H7 (cell line): ENCODE results near the gene RELL2. TPM values are rescaled to one million over a fixed set of nuclear protein-coding genes. Genes with fewer than 3 reads are reported as not detected.

Experiments used
- DNase-seq: peaks from one replicate; pipeline ENCODE4 v3.0.0; 2012
- H3K27me3 ChIP-seq: 2 replicates; pipeline ENCODE4 v1.6.0; 2011; ENCODE audit warnings: mild to moderate bottlenecking, low read length; ENCODE audit not compliant: control insufficient read depth, insufficient read depth
- H3K36me3 ChIP-seq: replicated peaks from 2 replicates; pipeline ENCODE4 v1.5.1; 2011; ENCODE audit warnings: low read length; ENCODE audit not compliant: control insufficient read depth, insufficient read depth
- H3K4me3 ChIP-seq: 2 replicates; pipeline ENCODE4 v1.5.1; 2011; ENCODE audit warnings: low read depth, mild to moderate bottlenecking, control low read depth, low read length, moderate library complexity; ENCODE audit not compliant: insufficient read depth
- total RNA-seq: library from RNA; depleted of rRNA; stranded (reverse); fragments of >200 nt; shearing (Covaris generic); gene quantifications from 2 replicates; pipeline ENCODE4 v1.2.3, GENCODE V29; 2014

The RELL2 gene
- total RNA-seq, 1 experiment from 2014 or later = 7.4 TPM

DNA sequence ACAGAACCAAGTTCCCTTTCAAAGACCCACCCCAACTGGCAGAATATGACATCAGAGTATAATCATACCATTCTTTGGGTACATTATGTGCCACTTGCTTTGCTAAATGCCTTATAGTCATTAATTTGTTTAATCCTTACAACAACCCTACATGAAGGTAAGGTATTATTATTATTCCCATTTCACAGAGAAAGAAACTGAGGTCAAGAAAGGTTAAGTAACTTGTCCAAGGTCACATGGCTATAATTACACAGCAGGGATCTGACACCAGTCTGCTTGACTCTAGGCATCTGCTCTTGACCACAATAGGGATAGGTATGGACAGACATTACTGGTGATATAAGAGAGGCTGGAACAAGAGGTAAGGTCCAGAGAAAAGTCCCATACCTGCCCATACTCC lies 13.2 kb downstream of the RELL2 start:
- Histone ChIP-seq H3K36me3 (peaks cover 11% of the 10 kb centered on the region), H3K27me3 (no peaks in the 10 kb centered on the region; the same call in 1 of the 2 replicates), H3K4me3 (no peak overlapping the region)
- DNase-seq = no peak

DNA sequence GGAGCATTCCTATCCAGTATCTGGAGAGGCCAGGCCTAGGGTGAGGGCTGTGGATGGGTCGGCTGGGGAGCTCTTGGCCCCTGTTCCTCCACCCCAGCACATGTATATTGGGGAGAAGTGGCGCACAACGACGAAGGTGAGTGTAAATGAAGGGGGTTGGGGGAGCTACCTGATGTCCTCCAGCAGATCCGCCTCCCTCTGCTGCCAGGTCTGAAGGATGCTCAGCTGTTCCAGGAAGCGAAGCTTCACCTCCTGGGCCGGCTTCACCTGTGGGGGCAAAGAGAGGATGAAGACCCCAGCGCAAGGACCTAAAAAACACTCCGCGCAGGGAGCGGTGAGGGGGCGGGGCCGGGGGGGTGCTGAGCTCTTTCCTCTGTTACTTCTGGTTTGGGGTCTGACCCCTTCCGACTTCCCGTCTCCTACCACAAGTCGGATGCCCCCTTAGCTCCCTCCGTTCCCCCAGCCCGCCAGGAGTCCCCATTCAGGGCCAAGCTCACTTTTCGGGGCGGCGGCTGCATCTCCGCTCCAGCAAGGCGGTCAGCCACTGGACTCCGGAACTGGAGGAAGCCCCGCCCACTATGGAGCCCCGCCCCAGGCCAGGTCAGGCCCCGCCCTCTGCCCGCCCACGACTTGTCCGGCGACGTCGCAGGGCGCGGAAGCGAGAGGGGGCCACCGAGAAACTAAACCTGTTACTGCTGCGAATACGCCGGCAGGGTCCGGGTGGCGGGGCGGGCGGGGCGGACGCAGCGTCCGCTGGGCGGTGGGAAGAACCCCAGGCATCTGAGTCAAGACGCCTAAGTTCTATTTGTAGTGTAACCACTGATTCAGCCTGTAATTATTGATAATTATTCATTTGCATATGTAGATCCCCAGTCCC lies 14.3 kb downstream of the RELL2 start, which contains the start of gene FCHSD1:
Gene FCHSD1 (minus strand): TSS at position 568 of the 877 bp plus-strand sequence. CDS start 50 bp downstream, at position 518.
- H3K4me3 ChIP-seq = peak within 1 kb of the TSS; percentile 77
- DNase-seq = peak; percentile 100
- H3K36me3 ChIP-seq = peaks cover 16% of the 10 kb centered on the region
- no peaks in the 10 kb centered on the region; the same call in 1 of the 2 replicates for H3K27me3 ChIP-seq

DNA sequence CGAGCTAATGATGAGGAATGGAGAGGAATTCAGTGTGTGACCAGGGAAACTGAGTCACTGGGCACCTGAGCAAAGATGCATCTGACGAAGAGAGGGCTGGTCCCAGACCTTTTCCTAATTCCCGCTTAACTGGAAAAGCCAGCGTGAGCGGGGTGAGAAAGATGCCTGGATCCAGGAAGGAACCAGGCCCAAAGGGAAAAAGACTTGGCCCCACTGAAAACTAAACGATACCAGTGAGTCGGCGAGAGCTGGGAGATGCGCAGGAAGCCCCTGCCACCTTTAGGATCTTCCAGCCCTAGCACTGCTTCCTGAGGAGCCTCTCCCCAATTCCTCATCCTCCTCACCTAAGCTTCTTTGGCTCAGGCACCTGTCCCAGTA lies 14.9 kb downstream of the RELL2 start:
- peak; percentile 78 for DNase-seq
- Histone ChIP-seq H3K4me3 (peak overlapping the region; percentile 29), H3K27me3 (no peaks in the 10 kb centered on the region; the same call in 1 of the 2 replicates), H3K36me3 (peaks cover 17% of the 10 kb centered on the region)

DNA sequence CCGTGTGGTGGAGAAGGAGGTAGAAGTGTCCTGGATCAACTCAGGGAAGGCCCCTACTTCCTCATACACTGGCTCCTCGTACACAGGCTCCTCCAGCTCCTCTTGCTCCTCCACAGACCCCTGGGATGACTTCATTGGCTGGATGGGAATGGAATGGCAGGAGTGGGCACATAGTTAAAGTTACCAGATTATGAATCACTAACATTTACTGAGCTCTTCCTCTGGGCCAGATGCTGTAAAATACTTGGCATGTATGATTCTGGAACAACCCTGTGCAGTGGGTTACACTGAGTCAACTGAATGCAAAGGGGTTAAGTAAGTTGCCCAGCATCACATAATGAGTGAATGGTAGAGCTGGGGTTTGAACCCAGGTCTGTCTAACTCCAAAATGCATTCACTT lies 17.5 kb downstream of the RELL2 start:
- no peak overlapping the region for H3K4me3 ChIP-seq
- peaks cover 22% of the 10 kb centered on the region for H3K36me3 ChIP-seq
- H3K27me3 ChIP-seq = no peaks in the 10 kb centered on the region; the same call in 1 of the 2 replicates
- DNase-seq = no peak

DNA sequence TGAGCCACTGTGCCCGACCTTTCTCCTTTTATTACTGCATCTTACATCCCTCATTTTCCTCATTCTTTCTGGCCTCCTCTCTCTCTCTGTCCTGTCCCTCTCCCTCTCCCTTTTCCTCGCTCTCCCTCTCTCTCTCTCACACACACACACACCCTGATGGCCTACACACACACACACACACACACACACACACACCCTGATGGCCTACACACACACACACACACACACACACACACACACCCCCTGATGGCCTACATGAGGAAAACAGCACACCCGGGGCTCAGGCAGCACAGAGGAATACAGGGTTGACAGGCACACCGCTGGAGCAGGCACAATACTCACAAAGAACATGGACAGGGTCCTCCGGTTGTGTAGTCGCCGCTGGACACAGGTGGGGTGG lies 18.2 kb downstream of the RELL2 start:
- Histone ChIP-seq H3K27me3 (no peaks in the 10 kb centered on the region; the same call in 1 of the 2 replicates), H3K4me3 (no peak overlapping the region), H3K36me3 (peaks cover 22% of the 10 kb centered on the region)
- DNase-seq = no peak

DNA sequence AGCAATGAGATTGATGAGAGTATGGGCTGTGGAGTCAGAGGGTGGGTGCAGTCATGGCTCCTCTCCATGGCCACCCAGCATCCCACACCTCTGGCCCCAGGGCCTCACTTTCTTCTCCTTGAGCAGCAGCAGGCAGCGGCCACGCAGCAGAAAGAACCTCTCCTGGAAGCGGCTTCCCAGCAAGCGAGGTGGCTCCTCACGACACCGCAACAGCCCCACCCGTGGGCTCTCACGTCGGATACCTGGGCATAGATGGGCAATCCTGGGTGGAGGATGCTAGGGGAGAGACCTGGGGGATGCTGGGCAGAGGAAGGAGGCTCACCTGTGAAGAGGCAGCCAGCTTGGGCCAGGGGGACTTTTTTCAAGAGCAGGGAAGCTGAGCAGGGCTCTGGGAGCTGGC lies 19.6 kb downstream of the RELL2 start:
- H3K4me3 ChIP-seq = no peak overlapping the region
- no peaks in the 10 kb centered on the region for H3K27me3 ChIP-seq
- H3K36me3 ChIP-seq = peaks cover 24% of the 10 kb centered on the region
- DNase-seq = no peak

DNA sequence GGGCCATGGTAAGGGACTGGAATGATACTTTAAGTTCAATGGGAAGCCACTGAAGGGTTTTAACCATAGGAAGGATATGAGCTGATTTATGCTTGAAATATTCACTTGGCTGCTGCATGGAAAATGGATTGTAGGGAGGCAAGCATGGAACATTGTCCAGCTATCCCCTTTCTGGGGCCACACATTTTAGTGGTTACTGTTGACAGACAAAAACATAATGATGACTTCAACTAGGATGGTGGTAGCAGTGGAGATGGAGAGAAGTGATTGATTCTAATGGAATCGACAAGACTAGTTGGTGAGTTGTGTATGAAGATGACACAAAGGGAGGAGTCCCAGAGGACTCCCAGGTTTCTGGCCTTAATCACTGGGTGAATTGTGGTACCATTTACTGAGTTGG lies 20.6 kb downstream of the RELL2 start:
- H3K36me3 ChIP-seq = peaks cover 27% of the 10 kb centered on the region
- no peaks in the 10 kb centered on the region for H3K27me3 ChIP-seq
- no peak overlapping the region for H3K4me3 ChIP-seq
- no peak for DNase-seq

DNA sequence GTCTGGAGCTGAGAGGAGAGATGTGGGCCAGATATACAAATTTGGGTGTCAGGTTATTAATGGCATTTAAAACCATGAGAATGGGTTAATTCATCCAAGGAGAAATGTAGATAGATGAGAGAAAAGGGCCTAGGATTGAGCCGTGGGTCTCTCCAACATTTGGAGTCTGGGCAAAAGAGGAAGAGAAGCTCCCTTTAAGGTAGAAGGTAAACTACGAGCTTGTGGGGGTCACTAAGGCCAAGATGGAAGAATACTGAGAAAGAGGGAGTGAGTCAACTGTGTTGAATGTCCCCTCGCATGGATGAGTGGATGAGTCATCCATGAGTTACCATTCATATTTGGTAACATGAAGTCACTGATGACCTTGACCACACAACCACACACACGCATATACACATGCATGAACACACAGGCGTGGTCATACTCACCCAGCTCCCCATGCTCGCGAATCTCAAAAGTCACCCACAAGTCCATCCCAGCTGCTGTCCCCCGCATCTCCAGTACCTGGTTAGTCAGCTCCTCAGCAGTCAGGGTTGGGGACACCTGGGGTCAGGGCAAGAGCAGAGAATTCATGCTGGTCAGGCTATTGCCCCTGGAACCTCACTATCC lies 21.2 kb downstream of the RELL2 start:
- H3K4me3 ChIP-seq = no peak overlapping the region
- H3K27me3 ChIP-seq = no peaks in the 10 kb centered on the region
- no peak for DNase-seq
- H3K36me3 ChIP-seq = peaks cover 27% of the 10 kb centered on the region

DNA sequence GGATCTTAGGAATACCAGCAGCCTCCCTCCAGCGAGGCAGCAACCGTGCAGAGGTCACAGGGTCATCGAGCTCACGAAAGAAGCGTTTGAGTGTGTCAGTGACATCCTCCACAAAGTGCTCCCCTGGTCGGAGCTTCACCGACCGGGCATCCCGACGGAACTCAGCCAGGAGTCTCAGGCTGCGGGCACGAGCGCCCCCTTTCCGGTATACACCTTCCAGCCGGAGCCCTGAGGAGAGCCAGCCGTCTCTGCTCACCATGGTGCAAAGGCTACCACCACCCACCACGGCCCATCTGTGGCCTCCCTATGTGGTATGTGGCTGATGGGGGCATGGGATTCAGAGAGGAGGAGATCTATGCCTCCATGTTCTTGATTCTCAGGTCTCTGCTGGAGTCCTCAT lies 25.2 kb downstream of the RELL2 start:
- Histone ChIP-seq H3K4me3 (no peak overlapping the region), H3K27me3 (no peaks in the 10 kb centered on the region), H3K36me3 (peaks cover 21% of the 10 kb centered on the region)
- DNase-seq = no peak

DNA sequence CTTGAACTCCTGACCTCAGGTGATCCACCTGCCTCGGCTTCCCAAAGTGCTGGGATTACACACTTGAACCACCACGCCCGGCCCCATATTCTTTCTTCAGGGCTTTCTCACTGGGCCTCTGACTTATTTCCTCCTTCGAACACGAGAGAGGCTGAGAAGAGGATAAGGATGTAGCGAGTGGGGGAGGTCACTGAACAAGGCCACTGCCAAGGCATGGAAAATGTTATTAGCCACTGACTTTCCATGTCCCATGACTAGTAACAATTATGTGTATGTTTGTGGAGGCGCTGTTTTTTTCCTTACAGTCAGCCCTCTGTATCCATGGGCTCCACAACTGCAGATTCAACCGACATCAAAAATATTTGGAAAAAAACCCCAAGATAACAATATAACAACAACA lies 26.7 kb downstream of the RELL2 start:
- H3K4me3 ChIP-seq = no peak overlapping the region
- no peaks in the 10 kb centered on the region for H3K27me3 ChIP-seq
- DNase-seq = no peak
- H3K36me3 ChIP-seq = peaks cover 16% of the 10 kb centered on the region

DNA sequence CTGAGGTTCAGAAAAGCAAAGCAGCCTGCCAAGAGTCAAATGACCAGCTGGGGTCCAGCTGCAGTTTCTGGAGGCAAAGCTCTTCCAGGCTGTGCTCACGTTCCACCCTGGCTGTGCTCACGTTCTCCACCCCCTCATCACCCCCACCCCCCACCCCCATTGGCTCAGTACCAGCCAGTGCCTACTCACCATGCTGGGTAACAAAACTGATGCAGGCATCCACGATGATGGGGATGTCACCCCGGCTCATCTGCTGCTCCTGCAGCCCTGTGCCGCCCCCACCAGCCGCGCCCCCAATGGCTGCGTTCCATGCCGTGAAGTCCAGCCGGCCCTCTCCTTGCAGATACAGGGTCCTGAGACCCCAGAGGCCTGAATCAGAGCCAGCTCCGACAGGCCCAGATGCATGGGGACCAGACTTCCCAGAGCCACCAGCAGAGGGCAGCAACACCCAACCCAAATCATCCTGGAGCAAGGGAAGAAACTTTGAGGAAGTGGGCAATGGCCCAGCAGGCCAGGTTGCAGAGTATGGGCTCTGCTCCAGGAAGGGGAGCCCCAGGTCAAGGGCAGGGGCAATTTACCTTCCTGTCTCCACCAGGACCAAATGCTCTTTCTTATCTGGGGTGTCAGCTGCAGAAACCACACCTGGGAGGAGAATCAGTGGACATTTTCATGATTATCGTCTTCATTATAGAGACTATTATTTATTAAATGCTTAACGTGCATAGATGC lies 28.1 kb downstream of the RELL2 start:
- H3K27me3 ChIP-seq = no peaks in the 10 kb centered on the region
- peaks cover 25% of the 10 kb centered on the region for H3K36me3 ChIP-seq
- DNase-seq = peak; percentile 95
- H3K4me3 ChIP-seq = no peak overlapping the region

DNA sequence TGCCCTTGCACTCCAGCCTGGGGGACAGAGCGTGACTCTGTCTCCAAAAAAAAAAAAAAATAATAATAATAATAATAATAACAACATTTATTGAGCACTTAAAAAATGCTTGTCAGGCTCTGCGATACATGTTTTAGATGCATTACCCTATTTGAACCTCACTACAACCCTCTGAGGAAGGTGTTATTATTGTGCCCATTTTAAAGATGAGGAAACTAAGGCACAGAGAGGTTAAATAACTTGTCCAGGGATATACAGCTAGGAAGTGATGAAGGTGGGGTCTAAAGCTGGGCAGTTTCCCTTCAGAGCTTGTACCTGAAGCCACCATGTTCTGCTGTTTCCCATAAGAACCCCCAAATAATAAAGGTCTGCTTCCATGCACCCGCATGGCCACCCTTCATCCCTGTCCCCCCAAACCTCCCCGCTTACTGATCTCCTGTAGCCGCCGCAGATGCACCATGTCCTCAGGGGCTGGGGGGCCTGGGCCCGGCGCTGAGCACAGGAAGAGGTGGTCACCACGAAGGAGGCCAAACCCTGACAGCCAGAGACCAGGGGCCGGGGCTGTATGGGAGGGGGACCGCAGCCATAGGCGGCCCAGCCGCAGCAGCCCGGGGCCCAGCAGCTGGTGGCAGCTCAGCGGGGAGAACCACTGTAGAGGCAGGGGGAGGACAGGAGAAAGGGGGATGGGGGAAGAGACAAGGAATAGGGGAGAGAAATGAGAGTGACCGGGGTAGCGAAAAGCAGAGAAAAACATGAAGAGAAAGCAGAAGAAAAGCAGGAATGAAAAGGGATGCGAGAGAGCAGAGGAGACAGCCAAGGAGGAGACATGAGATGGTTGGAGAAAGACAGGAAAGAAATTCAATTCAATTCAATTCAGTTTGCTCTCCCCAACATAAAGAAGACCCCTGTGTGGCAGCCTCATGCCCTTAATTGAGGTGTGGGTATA lies 29.5 kb downstream of the RELL2 start:
- Histone ChIP-seq H3K4me3 (no peak overlapping the region), H3K27me3 (no peaks in the 10 kb centered on the region), H3K36me3 (peaks cover 26% of the 10 kb centered on the region)
- DNase-seq = peak; percentile 68

DNA sequence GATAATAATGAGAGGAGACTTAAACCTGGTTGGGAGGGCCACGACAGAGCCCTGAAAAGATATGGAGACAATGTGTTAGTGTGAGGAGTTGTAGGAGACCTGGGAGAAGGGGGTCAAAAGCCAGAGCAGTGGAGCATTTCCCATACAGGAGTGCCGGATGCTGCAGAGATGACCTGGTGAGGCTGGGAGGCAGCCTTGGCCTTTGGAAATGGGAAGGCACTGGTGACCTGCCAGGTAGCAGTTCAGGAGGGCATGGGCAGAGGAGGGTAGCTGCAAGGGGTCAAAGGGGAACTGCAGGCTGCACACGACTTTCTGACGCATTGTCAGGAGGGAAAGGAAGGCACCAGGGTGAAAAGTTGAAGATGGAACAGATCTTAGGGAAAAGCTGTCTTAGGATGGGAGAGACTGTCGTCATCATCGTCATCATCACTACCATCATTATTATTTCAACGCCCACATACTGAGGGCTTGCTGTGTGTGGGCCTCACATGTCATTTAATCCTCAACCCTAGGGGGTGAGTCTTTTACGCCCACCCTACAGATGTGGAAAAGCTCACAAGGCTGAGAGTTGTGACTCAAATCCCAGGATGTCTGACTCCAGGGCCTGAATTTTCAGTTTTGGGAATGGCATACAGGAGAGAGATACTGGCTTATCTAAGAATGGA lies 31.9 kb downstream of the RELL2 start:
- peaks cover 32% of the 10 kb centered on the region for H3K36me3 ChIP-seq
- no peak overlapping the region for H3K4me3 ChIP-seq
- no peak for DNase-seq
- H3K27me3 ChIP-seq = no peaks in the 10 kb centered on the region
